GM12892 (cell line): ENCODE results near the gene KIF14.

Experiments
- POLR2A ChIP-seq: IDR thresholded peaks from 2 replicates; pipeline ENCODE4 v1.6.1; 2011; ENCODE audit warnings: low read depth, low read length, control low read depth
- TAF1 ChIP-seq: IDR thresholded peaks from 2 replicates; pipeline ENCODE4 v1.6.1; 2011; ENCODE audit warnings: low read depth, mild to moderate bottlenecking, control low read depth, low read length, borderline replicate concordance

DNA sequence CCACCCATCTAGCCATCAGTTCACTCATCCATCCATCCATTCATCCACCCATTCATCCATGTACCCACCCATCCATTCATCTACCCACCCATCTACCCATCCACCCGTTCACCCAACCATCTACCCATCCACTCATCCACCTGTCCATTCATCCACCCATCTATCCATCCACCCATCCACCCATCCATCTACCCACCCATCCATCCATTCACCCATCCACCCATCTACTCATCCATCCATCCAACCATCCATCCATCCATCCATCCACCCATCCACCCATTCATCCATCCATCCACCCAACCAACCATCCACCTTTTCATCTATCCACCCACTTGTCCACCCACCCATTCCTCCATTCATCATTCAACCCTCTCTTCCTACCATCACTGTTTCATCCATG is 80.3 kb downstream of the KIF14 start:
- TF ChIP-seq POLR2A (no peak), TAF1 (no peak)
